Uterus (tissue), 4 donors: ENCODE data around the gene CLASP2. TPM values are rescaled to one million over a fixed set of nuclear protein-coding genes. Genes with fewer than 3 reads are reported as not detected.
A peak's percentile ranks its signal among the peaks of the same experiment; 100 is the strongest.
"Not testable (repeated sequence)": the region's sequence is repeated elsewhere in the genome, so short reads cannot be mapped to it uniquely, and the experiment has no call there.

Experiments
- DNase-seq, 2 donors: peaks; one replicate each; pipeline ENCODE4 v3.0.0-alpha.2; 2019 to 2020
- H3K27ac ChIP-seq, 2 donors: fragments of 200-600 bp; sonication (generic); 1 replicate in 1 of 2; 2 replicates in 1 of 2; pipeline ENCODE4 v1.5.1; 2016 to 2018
- H3K27me3 ChIP-seq, 2 donors: fragments of 200-600 bp; sonication (generic); one replicate each; pipeline ENCODE4 v1.5.1; 2018 to 2019; ENCODE audit warnings: control low read depth in 1 of 2
- H3K36me3 ChIP-seq, 2 donors: fragments of 200-600 bp; sonication (generic); one replicate each; pipeline ENCODE4 v1.5.1; 2019; ENCODE audit warnings: control low read depth in 1 of 2
- H3K4me1 ChIP-seq, 2 donors: fragments of 200-600 bp; sonication (generic); one replicate each; pipeline ENCODE4 v1.5.1; 2018 to 2019; ENCODE audit warnings: control low read depth in 1 of 2
- H3K4me3 ChIP-seq, 2 donors: fragments of 200-600 bp; sonication (generic); 1 replicate in 1 of 2; 2 replicates in 1 of 2; pipeline ENCODE4 v1.5.1; 2018 to 2019; ENCODE audit warnings: mild to moderate bottlenecking in 1 of 2
- H3K9me3 ChIP-seq, 2 donors: fragments of 200-600 bp; sonication (generic); one replicate each; pipeline ENCODE4 v1.5.1; 2019; ENCODE audit warnings: control low read depth in 1 of 2
- POLR2A ChIP-seq, 2 donors: fragments of 450-650 bp; IDR thresholded peaks; one replicate each; pipeline ENCODE4 v1.6.1; 2016; ENCODE audit warnings: antibody characterized with exemption in 2 of 2, mild to moderate bottlenecking in 1 of 2, moderate library complexity in 1 of 2
- intact Hi-C: fragments of 100-400 bp; cut with DNase I; formaldehyde crosslinking; loops from one replicate; pipeline ENCODE4 v1.15.1; 2023; ENCODE audit warnings: low total_unique reads
- total RNA-seq, 4 donors: library from RNA; depleted of rRNA in 3 of 4; stranded (reverse); fragments of >200 nt in 3 of 4; gene quantifications; one replicate each; pipeline versions ENCODE4 v1.1.0 to v1.2.4, GENCODE V29; 2014 to 2023
- TF ChIP-seq, protein P1 (sequence below), 4 experiments: fragments of 200-600 bp in 2 of 4; fragments of 450-650 bp in 2 of 4; sonication (generic) in 2 of 4; IDR thresholded peaks; one replicate each; pipeline ENCODE4 v1.5.1; 2016 to 2019; ENCODE audit warnings: antibody characterized with exemption in 4 of 4, mild to moderate bottlenecking in 2 of 4, moderate library complexity in 1 of 4
- donor health status: DM: yes; HTN: yes; CAD: no.

The CLASP2 gene
- total RNA-seq, 4 donors from 2014 or later, result 34.1 to 159 (median 76.2) TPM

DNA sequence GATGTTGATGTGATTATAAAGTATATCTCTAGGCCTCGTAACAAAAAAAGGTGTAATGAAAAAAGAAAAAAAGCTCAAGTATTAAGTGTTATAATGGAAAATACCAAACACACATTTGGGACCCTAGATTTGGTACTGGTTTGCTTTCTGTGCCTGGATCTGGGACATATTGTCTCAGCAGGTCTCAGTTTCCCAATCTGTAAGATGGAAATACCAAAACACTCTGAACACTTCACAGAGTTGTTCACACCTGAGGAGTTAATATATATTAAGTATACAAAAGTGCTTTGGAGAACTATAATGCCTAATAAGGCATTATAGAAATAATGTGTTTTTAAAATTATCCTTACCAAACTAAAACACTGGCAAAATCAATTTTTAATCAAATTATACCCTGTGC, 60.0 kb downstream of the CLASP2 start:
- Histone ChIP-seq H3K36me3 (no peaks in the 10 kb centered on the region), H3K27ac (peak overlapping the region; percentile 63 to 87), H3K27me3 (no peaks in the 10 kb centered on the region), H3K4me3 (peak overlapping the region; percentile 35 to 44), H3K9me3 (no peaks in the 10 kb centered on the region), H3K4me1 (no peaks in the 10 kb centered on the region)
- TF ChIP-seq POLR2A (IDR thresholded peaks at IDR 0.05), result no peak
- TF ChIP-seq, protein P1, sequence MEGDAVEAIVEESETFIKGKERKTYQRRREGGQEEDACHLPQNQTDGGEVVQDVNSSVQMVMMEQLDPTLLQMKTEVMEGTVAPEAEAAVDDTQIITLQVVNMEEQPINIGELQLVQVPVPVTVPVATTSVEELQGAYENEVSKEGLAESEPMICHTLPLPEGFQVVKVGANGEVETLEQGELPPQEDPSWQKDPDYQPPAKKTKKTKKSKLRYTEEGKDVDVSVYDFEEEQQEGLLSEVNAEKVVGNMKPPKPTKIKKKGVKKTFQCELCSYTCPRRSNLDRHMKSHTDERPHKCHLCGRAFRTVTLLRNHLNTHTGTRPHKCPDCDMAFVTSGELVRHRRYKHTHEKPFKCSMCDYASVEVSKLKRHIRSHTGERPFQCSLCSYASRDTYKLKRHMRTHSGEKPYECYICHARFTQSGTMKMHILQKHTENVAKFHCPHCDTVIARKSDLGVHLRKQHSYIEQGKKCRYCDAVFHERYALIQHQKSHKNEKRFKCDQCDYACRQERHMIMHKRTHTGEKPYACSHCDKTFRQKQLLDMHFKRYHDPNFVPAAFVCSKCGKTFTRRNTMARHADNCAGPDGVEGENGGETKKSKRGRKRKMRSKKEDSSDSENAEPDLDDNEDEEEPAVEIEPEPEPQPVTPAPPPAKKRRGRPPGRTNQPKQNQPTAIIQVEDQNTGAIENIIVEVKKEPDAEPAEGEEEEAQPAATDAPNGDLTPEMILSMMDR (IDR thresholded peaks at IDR 0.05), result no peak
- intact Hi-C loops, result no loop called here
- DNase-seq, result no peak

DNA sequence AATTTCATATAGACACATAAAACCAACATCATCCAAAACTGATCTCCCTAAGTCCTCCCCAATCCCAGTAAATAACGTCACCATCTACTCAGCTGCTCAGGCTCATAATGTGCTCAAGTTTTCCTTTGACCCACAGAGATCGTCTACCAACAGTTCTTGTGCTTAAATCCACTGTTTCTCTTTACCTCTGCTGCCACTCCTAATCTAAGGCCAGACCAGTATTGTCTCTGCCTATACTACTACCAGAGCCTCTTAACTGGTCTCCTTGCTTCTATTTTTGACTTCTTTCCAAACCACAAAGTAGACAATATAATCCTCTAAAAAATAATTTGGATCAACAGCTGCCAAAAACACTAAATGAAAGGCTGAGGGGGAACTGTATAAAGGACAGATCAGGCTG, 65.3 kb downstream of the CLASP2 start:
- no peak for DNase-seq
- Histone ChIP-seq H3K36me3 (no peaks in the 10 kb centered on the region), H3K4me1 (no peaks in the 10 kb centered on the region), H3K27ac (no peak overlapping the region), H3K27me3 (no peaks in the 10 kb centered on the region), H3K4me3 (no peak overlapping the region), H3K9me3 (no peaks in the 10 kb centered on the region)
- TF ChIP-seq, protein P1 (IDR thresholded peaks at IDR 0.05), result no peak
- no peak for TF ChIP-seq POLR2A (IDR thresholded peaks at IDR 0.05)
- intact Hi-C loops, result no loop called here

DNA sequence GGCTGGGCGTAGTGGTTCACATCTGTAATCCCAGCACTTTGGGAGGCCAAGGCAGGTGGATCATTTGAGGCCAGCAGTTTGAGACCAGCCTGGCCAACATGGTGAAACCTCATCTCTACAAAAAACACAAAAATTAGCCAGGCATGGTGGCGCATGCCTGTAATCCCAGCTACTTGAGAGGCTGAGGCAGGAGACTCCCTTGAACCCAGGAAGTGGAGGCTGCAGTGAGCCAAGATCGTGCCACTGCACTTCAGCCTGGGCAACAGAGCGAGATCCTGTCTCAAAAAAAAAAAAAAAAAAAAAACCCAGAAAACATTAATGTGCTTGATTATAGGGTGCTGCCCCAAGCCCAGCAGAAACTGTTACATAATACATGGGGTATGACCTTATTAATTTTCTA, 67.0 kb downstream of the CLASP2 start:
- intact Hi-C loops, H3K27me3 ChIP-seq, H3K27ac ChIP-seq, H3K4me1 ChIP-seq, DNase-seq, H3K9me3 ChIP-seq, H3K4me3 ChIP-seq, H3K36me3 ChIP-seq: not testable (repeated sequence)

DNA sequence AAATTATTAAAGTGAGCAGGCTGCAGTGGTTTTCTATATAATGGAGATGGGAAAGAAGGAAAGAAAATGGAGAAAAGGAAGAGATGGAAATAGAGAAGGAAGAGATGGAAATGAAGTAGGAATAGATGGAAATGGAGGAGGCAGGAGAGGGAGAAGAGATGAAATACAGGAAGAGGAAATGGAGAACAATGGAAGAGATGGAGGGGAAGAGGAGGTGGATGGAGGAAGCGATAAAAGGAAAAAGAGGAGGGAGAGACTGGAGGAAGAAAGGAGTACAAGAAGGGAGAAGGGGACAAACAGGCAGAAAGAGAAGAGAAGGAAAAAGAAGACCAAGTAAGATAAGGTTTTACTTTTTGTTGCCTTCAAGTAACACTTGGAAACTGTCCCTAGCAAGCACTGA, 67.6 kb downstream of the CLASP2 start:
- intact Hi-C loops, result no loop called here
- H3K9me3 ChIP-seq, result no peaks in the 10 kb centered on the region
- H3K4me3 ChIP-seq, result no peak overlapping the region
- H3K27me3 ChIP-seq, result no peaks in the 10 kb centered on the region
- H3K4me1 ChIP-seq, result peaks cover 0 to 5% of the 10 kb centered on the region in 2 donors
- TF ChIP-seq POLR2A (IDR thresholded peaks at IDR 0.05), result no peak
- TF ChIP-seq, protein P1 (IDR thresholded peaks at IDR 0.05), result no peak
- no peak overlapping the region for H3K27ac ChIP-seq
- no peak for DNase-seq
- H3K36me3 ChIP-seq, result no peaks in the 10 kb centered on the region

DNA sequence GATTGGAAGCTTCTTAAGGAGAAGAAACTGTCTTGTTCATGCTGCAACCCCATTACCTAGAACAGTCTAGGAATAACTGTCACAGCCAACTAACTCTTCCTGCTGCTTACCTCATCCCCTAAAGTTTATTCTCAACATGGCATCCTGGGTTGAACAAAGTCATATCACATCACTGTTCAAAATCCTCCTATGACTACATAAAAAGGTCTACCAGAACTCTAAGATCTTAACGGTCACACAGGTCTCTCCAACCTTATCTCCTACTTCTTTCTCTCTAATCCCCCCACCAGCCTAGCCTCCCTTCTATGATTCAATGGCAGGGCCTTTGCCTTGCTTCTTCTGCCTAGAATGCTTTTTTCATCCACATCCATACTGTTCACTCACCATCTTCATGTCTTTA, 69.3 kb downstream of the CLASP2 start:
- no peaks in the 10 kb centered on the region for H3K36me3 ChIP-seq
- no peak overlapping the region for H3K27ac ChIP-seq
- no peak overlapping the region for H3K4me3 ChIP-seq
- no peaks in the 10 kb centered on the region for H3K9me3 ChIP-seq
- H3K27me3 ChIP-seq, result no peaks in the 10 kb centered on the region
- no peak for TF ChIP-seq POLR2A (IDR thresholded peaks at IDR 0.05)
- TF ChIP-seq, protein P1 (IDR thresholded peaks at IDR 0.05), result no peak
- intact Hi-C loops, result no loop called here
- H3K4me1 ChIP-seq, result peaks cover 0 to 11% of the 10 kb centered on the region in 2 donors
- no peak for DNase-seq

DNA sequence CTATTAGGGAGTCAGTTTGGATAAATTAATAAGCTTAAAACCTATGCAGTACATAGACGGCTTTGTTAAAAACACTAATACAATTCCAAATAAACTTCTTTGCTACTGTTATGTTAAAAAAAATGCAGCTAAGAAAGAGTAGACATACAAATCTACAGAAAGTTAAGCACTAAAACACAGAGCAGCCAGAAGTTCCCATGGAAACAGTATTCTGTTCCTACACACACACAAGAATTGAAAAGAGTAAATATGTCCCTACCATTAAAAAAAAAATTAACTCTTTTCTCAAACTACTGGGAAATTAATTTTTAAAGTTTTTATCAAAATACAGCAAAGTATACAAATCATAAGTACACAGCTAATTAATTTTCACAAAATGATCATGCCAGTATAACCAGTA, 71.6 kb downstream of the CLASP2 start:
- TF ChIP-seq, protein P1 (IDR thresholded peaks at IDR 0.05), result no peak
- no peak for TF ChIP-seq POLR2A (IDR thresholded peaks at IDR 0.05)
- intact Hi-C loops, result no loop called here
- Histone ChIP-seq H3K9me3 (no peaks in the 10 kb centered on the region), H3K4me1 (peaks cover 0 to 11% of the 10 kb centered on the region in 2 donors), H3K36me3 (no peaks in the 10 kb centered on the region), H3K27me3 (no peaks in the 10 kb centered on the region), H3K27ac (no peak overlapping the region), H3K4me3 (no peak overlapping the region)
- no peak for DNase-seq
